Uterine smooth muscle cell (primary cell): ENCODE data around the gene SLC6A20. TPM values are rescaled to one million over a fixed set of nuclear protein-coding genes. Genes with fewer than 3 reads are reported as not detected.

Experiments
- total RNA-seq: library from RNA; depleted of rRNA; stranded (reverse); fragments of >200 nt; gene quantifications from 2 replicates; pipeline ENCODE4 v1.2.3, GENCODE V29; 2014

The SLC6A20 gene
- total RNA-seq = not detected in 2 replicates

DNA sequence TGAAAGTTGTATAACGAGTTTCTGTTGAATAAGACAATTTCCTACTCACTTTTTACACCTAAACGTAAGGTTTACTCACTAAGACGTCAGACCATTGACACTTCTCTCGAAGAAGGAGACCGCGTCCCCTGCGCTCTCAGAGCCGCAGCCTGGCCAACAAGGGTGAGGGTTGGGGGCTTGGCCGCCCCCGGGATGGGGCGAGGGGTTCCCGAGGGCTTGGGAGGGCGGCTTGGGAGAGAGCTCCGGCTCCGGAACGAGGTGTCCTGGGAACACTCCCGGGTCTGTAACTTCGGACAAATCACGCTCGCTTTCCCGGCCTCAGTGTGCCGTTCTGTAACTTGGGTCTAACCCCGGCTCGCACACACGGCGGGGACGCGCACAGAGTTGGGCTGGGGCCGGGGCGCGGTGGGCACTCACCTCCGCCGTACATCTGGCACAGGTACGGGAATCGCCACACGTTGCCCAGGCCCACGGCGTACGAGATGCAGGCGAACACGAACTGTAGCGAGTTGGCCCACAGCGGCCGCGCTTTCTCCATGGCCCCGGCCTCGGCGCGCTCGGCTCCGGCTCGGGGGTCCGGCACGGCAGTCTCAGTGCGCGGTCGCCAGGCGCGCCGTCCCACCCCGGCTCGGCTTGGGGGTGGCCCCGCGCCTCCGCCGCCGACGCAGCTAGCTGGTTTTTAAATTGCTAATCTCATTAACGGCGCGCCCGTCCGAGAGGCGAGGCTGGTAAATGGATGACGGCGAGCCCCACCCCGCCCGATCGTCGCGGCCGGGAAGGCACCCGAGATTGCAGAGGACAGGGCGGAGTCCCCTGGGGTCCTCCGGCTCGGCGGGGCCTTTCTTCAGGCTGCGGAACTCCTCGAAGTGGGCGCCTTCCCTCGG is at the start of gene SLC6A20:
SLC6A20 (minus strand) TSS at position 655 of the 884 bp plus-strand sequence; CDS start at position 538, 117 bp downstream.

GRCh38 chr3:45841757-45842491 is 45.6 kb upstream of the SLC6A20 start, which contains the start of gene LZTFL1:
TSS of gene LZTFL1 (minus strand) at chr3:45842119. CDS start at chr3:45841991, 128 bp downstream.

Other genes starting within 250 kb of the SLC6A20 start
- gene LIMD1, start 201.8 kb downstream of the SLC6A20 start, total RNA-seq = 13.9 and 22.0 TPM in 2 replicates
- gene SACM1L, start 107.1 kb downstream of the SLC6A20 start, total RNA-seq = 46.8 and 50.2 TPM in 2 replicates
- gene LZTFL1, start 45.6 kb upstream of the SLC6A20 start, total RNA-seq = 14.8 and 19.7 TPM in 2 replicates
- gene CCR9, start 90.0 kb upstream of the SLC6A20 start, total RNA-seq = not detected in 2 replicates
- gene CXCR6, start 146.9 kb upstream of the SLC6A20 start, total RNA-seq = under 0.01 TPM in 1 of 2 replicates, not detected in the other
- gene FYCO1, start 199.3 kb upstream of the SLC6A20 start, total RNA-seq = 29.9 and 50.7 TPM in 2 replicates
- gene XCR1, start 230.9 kb upstream of the SLC6A20 start, total RNA-seq = under 0.01 TPM in 1 of 2 replicates, not detected in the other